Peyer's patch (tissue), 4 donors: ENCODE measurements around the gene RANGAP1.

ENCODE experiments used
- POLR2A ChIP-seq, 2 donors: fragments of 450-650 bp; IDR thresholded peaks; one replicate each; pipeline ENCODE4 v1.5.1; 2017; ENCODE audit warnings: antibody characterized with exemption in 2 of 2, mild to moderate bottlenecking in 2 of 2, moderate library complexity in 2 of 2
- TF ChIP-seq, protein P1 (sequence below), 6 experiments: fragments of 450-650 bp in 4 of 6; fragments of 200-600 bp in 2 of 6; sonication (generic) in 1 of 6; IDR thresholded peaks; one replicate each; pipeline ENCODE4 v1.5.1; 2017 to 2019; ENCODE audit warnings: antibody characterized with exemption in 6 of 6, mild to moderate bottlenecking in 3 of 6, moderate library complexity in 1 of 6

DNA sequence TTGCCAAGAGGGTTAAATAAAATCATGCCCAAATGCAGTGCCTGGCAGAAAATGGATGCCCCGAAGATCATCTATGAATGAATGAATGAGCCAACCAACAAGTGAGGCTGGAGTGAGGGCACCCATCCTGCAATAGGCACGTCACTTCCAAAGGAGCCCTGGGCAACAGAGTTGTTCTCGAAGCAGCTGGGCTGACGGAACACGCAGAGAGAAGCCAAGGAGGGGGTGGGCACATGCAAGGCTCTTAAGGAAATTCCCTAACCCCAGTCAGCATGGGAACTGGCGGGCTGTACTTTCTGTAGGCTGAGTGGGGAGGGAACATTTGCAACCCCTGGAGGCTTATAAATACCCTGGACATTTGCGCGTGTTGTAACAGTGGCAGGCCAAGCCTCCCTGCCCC, 33.6 kb downstream of the RANGAP1 start:
- TF ChIP-seq, protein P1, sequence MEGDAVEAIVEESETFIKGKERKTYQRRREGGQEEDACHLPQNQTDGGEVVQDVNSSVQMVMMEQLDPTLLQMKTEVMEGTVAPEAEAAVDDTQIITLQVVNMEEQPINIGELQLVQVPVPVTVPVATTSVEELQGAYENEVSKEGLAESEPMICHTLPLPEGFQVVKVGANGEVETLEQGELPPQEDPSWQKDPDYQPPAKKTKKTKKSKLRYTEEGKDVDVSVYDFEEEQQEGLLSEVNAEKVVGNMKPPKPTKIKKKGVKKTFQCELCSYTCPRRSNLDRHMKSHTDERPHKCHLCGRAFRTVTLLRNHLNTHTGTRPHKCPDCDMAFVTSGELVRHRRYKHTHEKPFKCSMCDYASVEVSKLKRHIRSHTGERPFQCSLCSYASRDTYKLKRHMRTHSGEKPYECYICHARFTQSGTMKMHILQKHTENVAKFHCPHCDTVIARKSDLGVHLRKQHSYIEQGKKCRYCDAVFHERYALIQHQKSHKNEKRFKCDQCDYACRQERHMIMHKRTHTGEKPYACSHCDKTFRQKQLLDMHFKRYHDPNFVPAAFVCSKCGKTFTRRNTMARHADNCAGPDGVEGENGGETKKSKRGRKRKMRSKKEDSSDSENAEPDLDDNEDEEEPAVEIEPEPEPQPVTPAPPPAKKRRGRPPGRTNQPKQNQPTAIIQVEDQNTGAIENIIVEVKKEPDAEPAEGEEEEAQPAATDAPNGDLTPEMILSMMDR (IDR thresholded peaks at IDR 0.05), result no peak
- TF ChIP-seq POLR2A (IDR thresholded peaks at IDR 0.05), result no peak
